ENCODE data around the gene RABEP1.
"Not testable (repeated sequence)": the region's sequence is repeated elsewhere in the genome, so short reads cannot be mapped to it uniquely, and the experiment has no call there.

RABEP1 gene

DNA sequence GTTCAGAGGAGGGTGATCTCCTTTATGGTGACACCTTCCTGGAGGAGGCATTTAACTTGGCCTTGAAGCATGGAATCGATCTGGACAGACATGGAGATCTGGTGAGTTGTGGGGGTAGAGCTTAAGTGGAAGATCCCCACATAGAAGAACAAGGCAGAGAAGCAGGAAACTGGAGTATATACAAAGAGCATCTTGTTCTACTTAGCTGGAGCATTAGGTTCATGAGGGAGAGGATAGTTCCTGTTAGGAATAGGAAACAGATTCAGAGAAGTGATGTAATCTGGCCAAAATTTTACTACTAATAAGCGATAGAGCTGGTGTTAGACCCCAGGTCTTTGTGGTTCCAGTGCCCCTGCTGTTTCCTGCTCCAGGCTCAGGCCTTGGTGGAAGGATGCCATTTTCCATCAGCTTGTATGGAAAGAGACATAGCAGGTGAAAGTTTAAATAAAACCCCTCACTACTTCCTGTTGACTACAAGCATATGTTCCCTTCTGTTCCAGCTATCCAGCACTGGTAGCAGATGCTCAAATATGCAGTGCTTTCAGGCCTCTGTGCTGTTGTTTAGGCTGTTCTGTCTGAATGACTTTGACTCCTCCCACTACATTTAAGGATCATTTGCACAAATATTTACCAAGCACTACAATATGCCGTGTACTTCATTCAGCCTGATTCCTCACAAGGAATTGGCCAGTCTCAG, 147.3 kb downstream of the RABEP1 start:
- no peak for DNase-seq

DNA sequence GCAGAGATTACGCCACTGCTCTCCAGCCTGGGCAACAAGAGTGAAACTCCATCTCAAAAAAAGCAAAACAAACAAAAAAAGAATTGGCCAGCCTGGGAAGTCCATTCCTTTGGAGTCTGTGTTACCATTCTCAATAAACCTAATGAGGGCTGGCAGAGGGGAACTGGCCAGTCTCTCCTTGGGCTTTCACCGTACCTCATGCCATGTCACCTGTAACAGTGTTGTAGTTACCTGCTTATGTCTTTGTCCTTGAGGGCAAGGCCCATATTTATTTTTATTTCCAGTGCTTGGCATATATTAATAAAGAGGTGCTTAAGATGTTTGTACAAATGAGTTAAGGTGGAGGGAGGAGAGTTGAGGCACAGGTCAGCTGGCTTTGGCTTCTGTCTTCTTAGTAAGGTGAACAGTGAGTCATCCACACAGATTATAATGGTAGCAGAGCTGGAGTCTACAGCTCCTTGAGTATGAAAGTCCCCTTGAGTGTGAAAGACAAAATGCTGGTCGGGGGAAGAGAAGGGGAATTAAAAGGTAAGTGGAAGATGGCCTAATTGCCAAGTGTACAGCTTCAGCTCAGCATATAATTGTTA, 148.4 kb downstream of the RABEP1 start:
- no peak for DNase-seq

GRCh38 chr17:5431234-5431633, 149.2 kb downstream of the RABEP1 start:
- DNase-seq: not testable (repeated sequence)

DNA sequence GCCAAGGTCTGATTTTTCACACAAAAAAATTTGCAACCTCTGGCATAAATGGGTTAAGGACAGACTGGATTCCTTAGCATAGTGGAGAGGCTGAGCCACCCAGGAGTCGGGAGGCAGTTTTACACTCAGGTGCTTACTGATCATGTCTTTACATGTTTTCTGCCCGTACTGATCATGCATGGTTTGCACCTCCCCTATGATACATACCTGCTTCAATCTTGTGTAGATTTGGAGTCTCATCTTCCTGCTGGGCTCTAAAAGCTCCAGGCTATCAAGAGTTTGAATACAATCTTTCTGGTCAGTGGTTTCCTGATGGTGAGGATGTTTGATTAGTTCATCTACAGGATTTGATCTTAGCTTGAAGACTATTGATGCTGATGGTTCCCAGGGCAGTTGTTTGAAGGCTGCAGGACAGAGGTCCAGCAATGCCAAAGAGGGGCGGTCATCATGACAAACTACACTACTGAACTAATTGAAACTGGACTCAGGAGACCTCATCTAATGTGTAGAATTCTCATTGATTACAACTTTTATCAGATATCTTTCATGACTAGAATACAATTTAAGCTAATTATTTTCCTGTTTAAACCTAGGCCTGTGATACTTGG, 150.0 kb downstream of the RABEP1 start:
- DNase-seq: no peak

DNA sequence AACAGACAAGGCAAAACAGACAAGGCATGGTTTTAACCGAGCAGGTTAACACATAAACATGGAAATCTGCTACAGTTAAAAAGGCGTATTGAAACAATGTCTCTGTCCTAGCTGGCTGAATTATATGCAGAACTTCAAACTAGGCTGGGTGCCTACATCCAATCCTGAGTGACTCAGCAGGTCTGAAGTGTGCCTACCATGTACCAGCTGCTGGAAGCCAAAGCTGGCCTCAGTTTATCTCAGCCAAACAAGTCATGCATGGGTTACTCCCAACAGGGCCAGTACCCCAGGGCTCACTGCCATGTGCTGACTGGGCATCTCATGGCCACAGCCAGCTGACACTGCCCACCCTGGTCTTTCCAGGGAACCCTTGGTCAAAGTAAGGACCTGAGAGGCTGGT, 152.9 kb downstream of the RABEP1 start:
- DNase-seq: no peak

Measured in effector CD4-positive, alpha-beta T cell (primary cell).